GM12878 (cell line): ENCODE results near the gene INIP. TPM values are rescaled to one million over a fixed set of nuclear protein-coding genes. Genes with fewer than 3 reads are reported as not detected.

Experiments
- ATAC-seq: fragments of 200-7000 bp; cut with Tn5 transposase; 3 replicates; pipeline ENCODE4 v1.9.1; 2020; ENCODE audit warnings: mild to moderate bottlenecking, moderate library complexity
- BruUV-seq: library from RNA; stranded (reverse); fragments of 400-500 nt; replicated peaks from 2 replicates; lab custom pipeline; 2021; lab: Mats Ljungman, UMichigan
- CTCF ChIA-PET: fragments of 300-600 bp; sonication (Branson Sonifier 250); formaldehyde crosslinking; extraction: SDS; loops from one replicate; lab custom pipeline; 2021; ENCODE audit warnings: inconsistent platforms; lab: Yijun Ruan, JAX
- POLR2A ChIA-PET: fragments of 350-600 bp; formaldehyde crosslinking; extraction: SDS; loops from one replicate; lab custom pipeline; 2021; ENCODE audit warnings: inconsistent platforms; lab: Charles Lee
- RAD21 ChIA-PET: fragments of 300-600 bp; sonication (Branson Sonifier 250); formaldehyde crosslinking; loops from one replicate; lab custom pipeline; 2023; ENCODE audit warnings: antibody characterized with exemption; ENCODE audit not compliant: unreplicated experiment; lab: Charles Lee
- SMC1A ChIA-PET: fragments of 300-600 bp; sonication (Branson Sonifier 250); formaldehyde crosslinking; loops from one replicate; lab custom pipeline; 2023; ENCODE audit not compliant: unreplicated experiment, uncharacterized antibody; lab: Charles Lee
- DNase-seq: peaks from one replicate; pipeline ENCODE4 v3.0.0-alpha.2; 2011; ENCODE audit warnings: low read depth, low spot score
- FAIRE-seq: peaks from 3 replicates; lab custom pipeline; 2011; peaks lifted over from hg19 to GRCh38; lab: Jason Lieb, UNC
- H2AFZ ChIP-seq: 2 replicates; pipeline ENCODE4 v1.6.0; 2011; ENCODE audit warnings: low read depth, low read length, control low read depth; ENCODE audit not compliant: control insufficient read depth
- H3K27ac ChIP-seq: 2 replicates; pipeline ENCODE4 v1.5.1; 2011; ENCODE audit warnings: control low read depth; ENCODE audit not compliant: control insufficient read depth, insufficient read depth
- H3K27me3 ChIP-seq, 2 experiments: replicated peaks in 1 of 2; 2 replicates each; pipeline versions ENCODE4 v1.6.0 to v1.6.1; 2011; ENCODE audit warnings: low read length in 1 of 2; ENCODE audit not compliant: control insufficient read depth in 2 of 2, insufficient read depth in 2 of 2
- H3K36me3 ChIP-seq, 2 experiments: 2 replicates each; pipeline ENCODE4 v1.5.1; 2011; ENCODE audit warnings: low read length in 1 of 2; ENCODE audit not compliant: control insufficient read depth in 2 of 2, insufficient read depth in 2 of 2
- H3K4me1 ChIP-seq: 2 replicates; pipeline ENCODE4 v1.6.1; 2011; ENCODE audit warnings: mild to moderate bottlenecking, low read length, moderate library complexity, mixed read lengths; ENCODE audit not compliant: control insufficient read depth, insufficient read depth
- H3K4me2 ChIP-seq: 2 replicates; pipeline ENCODE4 v1.6.0; 2011; ENCODE audit warnings: control low read depth; ENCODE audit not compliant: control insufficient read depth, insufficient read depth
- H3K4me3 ChIP-seq: fragments of 200-600 bp; sonication (generic); 2 replicates; pipeline ENCODE4 v1.5.1; 2016
- H3K79me2 ChIP-seq: 2 replicates; pipeline ENCODE4 v1.6.0; 2011; ENCODE audit warnings: low read length; ENCODE audit not compliant: control insufficient read depth, insufficient read depth
- H3K9ac ChIP-seq: 2 replicates; pipeline ENCODE4 v1.8.0; 2011; ENCODE audit warnings: low read length, control low read depth, mixed read lengths; ENCODE audit not compliant: control insufficient read depth, insufficient read depth
- H3K9me3 ChIP-seq: replicated peaks from 3 replicates; pipeline ENCODE4 v1.5.1; 2011; ENCODE audit warnings: mild to moderate bottlenecking, low read length; ENCODE audit not compliant: control insufficient read depth, insufficient read depth
- H4K20me1 ChIP-seq: 2 replicates; pipeline ENCODE4 v1.6.0; 2011; ENCODE audit not compliant: control insufficient read depth, insufficient read depth
- ASH2L ChIP-seq: fragments of 300-600, 200-600 bp; sonication (generic); IDR thresholded peaks from 2 replicates; pipeline ENCODE4 v1.6.1; 2017; ENCODE audit warnings: low read depth, mild to moderate bottlenecking, borderline replicate concordance
- BMI1 ChIP-seq: fragments of 450-650 bp; IDR thresholded peaks from 2 replicates; pipeline ENCODE4 v1.6.1; 2016; ENCODE audit warnings: mild to moderate bottlenecking, moderate library complexity, borderline replicate concordance
- CBX3 ChIP-seq: fragments of 200-600 bp; sonication (generic); IDR thresholded peaks from 2 replicates; pipeline ENCODE4 v1.6.1; 2016; ENCODE audit warnings: low read depth, borderline replicate concordance
- MYB ChIP-seq: fragments of 150-350 bp; IDR thresholded peaks from 2 replicates; pipeline ENCODE4 v1.6.1; 2014; ENCODE audit warnings: mild to moderate bottlenecking, low read depth, low read length, borderline replicate concordance
- NFXL1 ChIP-seq: fragments of 450-650 bp; IDR thresholded peaks from 2 replicates; pipeline ENCODE4 v1.6.1; 2017; ENCODE audit warnings: antibody characterized with exemption, mild to moderate bottlenecking, borderline replicate concordance
- NR2C1 ChIP-seq: fragments of 450-650 bp; IDR thresholded peaks from 2 replicates; pipeline ENCODE4 v1.6.1; 2017; ENCODE audit warnings: antibody characterized with exemption, mild to moderate bottlenecking, moderate library complexity
- PML ChIP-seq: IDR thresholded peaks from 2 replicates; pipeline ENCODE4 v1.6.1; 2012; ENCODE audit warnings: low read length, inconsistent platforms
- RAD21 ChIP-seq: IDR thresholded peaks from 2 replicates; pipeline ENCODE4 v1.6.1; 2011; ENCODE audit warnings: mild to moderate bottlenecking, low read depth, low read length, moderate library complexity; ENCODE audit not compliant: insufficient read depth
- RCOR1 ChIP-seq: conservative IDR thresholded peaks from 2 replicates; pipeline ENCODE4 v1.6.1; 2012; ENCODE audit warnings: low read depth, low read length, improper control_type of control experiment
- SMAD5 ChIP-seq: IDR thresholded peaks from 2 replicates; pipeline ENCODE4 v1.6.1; 2016; ENCODE audit warnings: antibody characterized with exemption, low read depth
- SMC3 ChIP-seq: IDR thresholded peaks from 2 replicates; pipeline ENCODE4 v1.6.1; 2011; ENCODE audit warnings: low read length, improper control_type of control experiment, borderline replicate concordance
- YY1 ChIP-seq: IDR thresholded peaks from 2 replicates; pipeline ENCODE4 v1.6.1; 2011; ENCODE audit warnings: low read depth, mild to moderate bottlenecking, low read length
- WGBS: methylation state at CpG from one replicate; pipeline ENCODE4 v1.1.6; 2016; ENCODE audit warnings: low lambda C conversion rate; ENCODE audit not compliant: insufficient replicate concordance, insufficient coverage; ENCODE audit errors: missing lambda C conversion rate; 5-methylcytosine and 5-hydroxymethylcytosine counted together
- in situ Hi-C: fragments of 300-500 bp; cut with MboI; formaldehyde crosslinking; loops from 9 replicates; pipeline ENCODE4 v1.14.3; 2018; ENCODE audit warnings: mixed read lengths
- intact Hi-C: fragments of 100-400 bp; cut with micrococcal nuclease; formaldehyde crosslinking; loops from one replicate; pipeline ENCODE4 v1.14.2; 2022; ENCODE audit not compliant: unreplicated experiment
- polyA plus RNA-seq, 11 experiments: library from polyadenylated mRNA; depleted of rRNA in 4 of 11; unstranded in 6 of 11; stranded (reverse) in 5 of 11; fragments of >200 nt; fragmentation: Nextera tagmentation in 4 of 11; fragmentation: Illumina TruSeq in 1 of 11; extraction: Ambion mirVana in 4 of 11; extraction: Trizol in 1 of 11; gene quantifications; 1 replicate in 1 of 11; 2 replicates in 10 of 11; pipeline versions ENCODE4 v1.2.1 to v1.2.3, GENCODE V29; 2011 to 2016; ENCODE audit warnings: inconsistent platforms in 2 of 11, missing spikeins in 2 of 11, low read depth in 1 of 11
- total RNA-seq, 4 experiments: library from RNA; depleted of rRNA in 3 of 4; stranded (reverse); fragments of >200 nt in 3 of 4; fragmentation: Illumina TruSeq in 1 of 4; extraction: Trizol in 1 of 4; gene quantifications; 2 replicates each; pipeline versions ENCODE4 v1.2.1 to v1.2.3, GENCODE V29; 2013 to 2021
- TF ChIP-seq, protein P1 (sequence below): IDR thresholded peaks from 2 replicates; pipeline ENCODE4 v1.6.1; 2011; ENCODE audit warnings: mild to moderate bottlenecking, low read depth, low read length, moderate library complexity; ENCODE audit not compliant: insufficient replicate concordance

Gene INIP
- total and polyA plus RNA-seq, 10 of the 15 experiments (the other 5 are each of a cell fraction or from before 2014, with no cell fraction given) = 18.9 to 66.5 (median 37.7) TPM

GRCh38 chr9:112761912-112762655 lies 44.2 kb upstream of the INIP start:
- no peaks in the 10 kb centered on the region for H3K79me2 ChIP-seq
- no peak for DNase-seq
- RAD21 ChIA-PET = no interaction called here
- H3K9me3 ChIP-seq = no peaks in the 10 kb centered on the region; the same call in 2 of the 3 replicates
- H3K27me3 ChIP-seq = no peaks in the 10 kb centered on the region; a peak in 1 of 4 replicates
- WGBS = 74% methylated on average over 12 of the region's 12 CpGs
- POLR2A ChIA-PET = no interaction called here
- in situ Hi-C loops (no loop called here), intact Hi-C loops (no loop called here)
- no peak overlapping the region for H3K9ac ChIP-seq
- H4K20me1 ChIP-seq = no peaks in the 10 kb centered on the region
- H3K4me2 ChIP-seq = no peak overlapping the region
- FAIRE-seq = no peak
- H3K27ac ChIP-seq = no peak overlapping the region
- H3K4me1 ChIP-seq = no peaks in the 10 kb centered on the region
- no peak for ATAC-seq
- H2AFZ ChIP-seq = no peak overlapping the region
- no peak for TF ChIP-seq BMI1
- SMC1A ChIA-PET = no interaction called here
- CTCF ChIA-PET = no interaction called here
- no TSS peak for BruUV-seq
- no peaks in the 10 kb centered on the region for H3K36me3 ChIP-seq
- no peak overlapping the region for H3K4me3 ChIP-seq

DNA sequence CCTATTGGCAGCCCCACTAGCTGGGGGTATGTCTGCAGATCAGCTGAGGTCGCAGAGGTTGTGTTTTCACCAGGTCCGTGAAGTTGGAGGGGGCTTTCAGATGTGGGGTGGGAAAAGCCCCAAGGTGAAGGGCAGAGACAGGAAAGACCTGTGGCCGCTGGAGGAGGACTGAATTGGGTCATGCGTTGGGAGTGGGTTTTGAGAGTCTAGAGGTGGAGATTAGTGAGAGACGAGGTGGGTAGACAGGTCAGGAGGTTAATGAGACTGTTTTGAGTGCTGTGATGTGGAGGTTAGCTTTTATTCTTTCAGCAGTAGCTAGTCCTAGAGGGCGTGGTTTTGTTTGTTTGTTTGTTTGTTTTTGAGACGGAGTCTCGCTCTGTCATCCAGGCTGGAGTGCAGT lies 42.9 kb upstream of the INIP start:
- Histone ChIP-seq H3K27me3 (no peaks in the 10 kb centered on the region; a peak in 1 of 4 replicates), H3K79me2 (no peaks in the 10 kb centered on the region), H3K9me3 (no peaks in the 10 kb centered on the region), H3K4me3 (no peak overlapping the region), H4K20me1 (no peaks in the 10 kb centered on the region), H3K4me2 (no peak overlapping the region), H3K36me3 (no peaks in the 10 kb centered on the region), H3K27ac (no peak overlapping the region), H2AFZ (no peak overlapping the region), H3K9ac (no peak overlapping the region), H3K4me1 (no peaks in the 10 kb centered on the region)
- ATAC-seq = no peak
- WGBS = 53% methylated on average over 8 of the region's 8 CpGs
- intact Hi-C loops = no loop called here
- no peak for DNase-seq
- BruUV-seq = no TSS peak
- no peak for FAIRE-seq
- RAD21 ChIA-PET = no interaction called here
- POLR2A ChIA-PET = no interaction called here
- SMC1A ChIA-PET = no interaction called here
- CTCF ChIA-PET = interaction anchor here (0.6 kb wide), 1 partner anchor 685 kb away, joined by 3 read pairs; no protein-coding TSS in a partner anchor
- in situ Hi-C loops = no loop called here
- TF ChIP-seq NFXL1 = no peak
- TF ChIP-seq PML = no peak
- no peak for TF ChIP-seq MYB
- TF ChIP-seq SMAD5 = no peak
- no peak for TF ChIP-seq RAD21
- TF ChIP-seq YY1 = no peak
- TF ChIP-seq RCOR1 = no peak
- TF ChIP-seq, protein P1, sequence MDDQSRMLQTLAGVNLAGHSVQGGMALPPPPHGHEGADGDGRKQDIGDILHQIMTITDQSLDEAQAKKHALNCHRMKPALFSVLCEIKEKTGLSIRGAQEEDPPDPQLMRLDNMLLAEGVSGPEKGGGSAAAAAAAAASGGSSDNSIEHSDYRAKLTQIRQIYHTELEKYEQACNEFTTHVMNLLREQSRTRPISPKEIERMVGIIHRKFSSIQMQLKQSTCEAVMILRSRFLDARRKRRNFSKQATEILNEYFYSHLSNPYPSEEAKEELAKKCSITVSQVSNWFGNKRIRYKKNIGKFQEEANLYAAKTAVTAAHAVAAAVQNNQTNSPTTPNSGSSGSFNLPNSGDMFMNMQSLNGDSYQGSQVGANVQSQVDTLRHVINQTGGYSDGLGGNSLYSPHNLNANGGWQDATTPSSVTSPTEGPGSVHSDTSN = no peak
- TF ChIP-seq ASH2L = no peak
- no peak for TF ChIP-seq SMC3
- TF ChIP-seq CBX3 = no peak
- no peak for TF ChIP-seq NR2C1
